ENCODE measurements around the gene HIVEP3.

- TF ChIP-seq POLR2A (IDR thresholded peaks at IDR 0.05) (no peak), CTCF (IDR thresholded peaks at IDR 0.05) (no peak)
Measured at GRCh38 chr1:41883507-41883906, 35.2 kb downstream of the HIVEP3 start.
